Measurements from ENCODE around the gene JAKMIP2.

Gene JAKMIP2

DNA sequence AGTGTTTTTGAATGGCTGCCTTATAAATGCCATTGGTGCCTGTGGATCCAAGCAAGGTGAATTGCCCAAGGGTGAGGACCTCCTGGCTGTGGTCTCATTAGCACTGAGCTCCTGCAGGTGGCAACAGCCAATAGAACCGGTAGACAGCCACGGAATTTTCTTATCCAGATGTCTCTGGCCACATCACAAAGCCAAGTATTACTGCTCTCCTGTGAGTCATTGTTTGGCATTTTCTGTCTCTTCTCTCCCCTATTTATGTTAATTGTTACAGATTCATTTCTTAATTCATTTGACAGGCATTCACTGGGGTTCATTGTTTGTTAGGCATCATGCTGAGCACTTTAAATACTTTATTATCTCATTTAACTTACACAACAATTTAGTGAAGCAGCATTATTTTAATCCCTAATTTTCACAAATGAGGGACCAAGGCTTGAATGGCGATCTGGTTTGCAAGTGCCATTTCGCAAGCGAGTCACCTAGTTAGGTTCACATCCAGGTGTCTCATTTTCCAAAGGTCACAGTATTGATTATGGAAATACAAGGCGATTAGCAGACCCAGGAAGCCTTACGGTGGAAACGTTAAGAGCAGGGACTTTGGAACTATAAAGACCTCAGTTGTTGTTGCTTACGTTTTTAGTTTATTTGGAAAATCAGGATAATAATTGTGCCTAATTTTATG, 214.5 kb downstream of the JAKMIP2 start:
- Histone ChIP-seq H3K36me3 (ENCODE audit: insufficient read depth, low read length) (peaks cover 33% of the 10 kb centered on the region), H3K9me3 (ENCODE audit: insufficient read depth, low read depth, low read length) (no peaks in the 10 kb centered on the region), H3K4me1 (ENCODE audit: insufficient read depth, low read length) (peaks cover 56% of the 10 kb centered on the region), H3K27me3 (ENCODE audit: insufficient read depth, low read length) (no peaks in the 10 kb centered on the region), H3K27ac (ENCODE audit: low read depth, low read length) (peak overlapping the region; percentile 94), H3K9ac (ENCODE audit: low read depth, low read length) (peak overlapping the region; percentile 55), H3K4me3 (ENCODE audit: low read length) (no peak overlapping the region)
- 8% methylated on average over 9 of the region's 9 CpGs for WGBS

DNA sequence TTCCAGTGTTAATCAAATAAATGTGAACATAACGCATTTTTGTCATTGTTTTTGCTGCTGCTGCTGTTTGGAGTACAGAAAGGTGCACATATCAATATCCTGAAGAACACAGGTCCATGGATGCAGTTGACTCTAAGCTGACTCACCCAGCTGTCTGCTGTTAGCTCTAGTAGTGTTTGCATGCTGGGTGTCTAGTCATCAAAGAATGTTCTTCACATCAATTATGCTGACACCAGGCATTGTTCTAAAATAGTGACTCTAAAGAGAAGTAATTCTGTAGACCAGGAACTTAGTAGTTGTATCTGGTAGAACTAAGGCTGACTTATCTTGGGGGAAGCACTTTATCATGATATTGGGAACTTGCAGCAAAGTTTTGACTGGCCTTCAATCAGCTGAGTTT, 217.0 kb downstream of the JAKMIP2 start:
- WGBS: 96% methylated on average over 1 of the region's 1 CpG
- Histone ChIP-seq H3K27me3 (ENCODE audit: insufficient read depth, low read length) (no peaks in the 10 kb centered on the region), H3K36me3 (ENCODE audit: insufficient read depth, low read length) (peaks cover 42% of the 10 kb centered on the region), H3K4me1 (ENCODE audit: insufficient read depth, low read length) (peaks cover 63% of the 10 kb centered on the region), H3K4me3 (ENCODE audit: low read length) (no peak overlapping the region), H3K27ac (ENCODE audit: low read depth, low read length) (peak overlapping the region; percentile 55; the same call in 1 of the 2 replicates), H3K9ac (ENCODE audit: low read depth, low read length) (no peak overlapping the region), H3K9me3 (ENCODE audit: insufficient read depth, low read depth, low read length) (no peaks in the 10 kb centered on the region)

DNA sequence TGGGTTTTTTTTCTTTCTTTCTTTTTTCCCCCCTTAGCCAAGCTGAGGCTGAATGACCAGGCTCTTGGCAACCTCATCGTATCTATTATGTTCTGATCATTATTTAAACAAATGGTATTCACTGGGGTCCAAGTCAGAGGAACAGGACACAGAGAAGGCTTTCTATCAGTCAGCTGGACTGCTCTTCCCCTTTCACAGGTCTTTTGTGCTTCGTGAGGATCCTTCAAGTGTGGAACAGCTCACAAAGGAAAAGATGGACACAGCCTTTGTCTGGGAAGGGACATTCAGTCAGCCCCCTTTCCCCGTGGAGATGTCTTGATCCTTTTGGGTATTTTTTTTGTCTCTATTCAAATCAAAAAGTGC, 218.4 kb downstream of the JAKMIP2 start:
- Histone ChIP-seq H3K4me3 (ENCODE audit: low read length) (no peak overlapping the region), H3K27me3 (ENCODE audit: insufficient read depth, low read length) (no peaks in the 10 kb centered on the region), H3K27ac (ENCODE audit: low read depth, low read length) (no peak overlapping the region), H3K9me3 (ENCODE audit: insufficient read depth, low read depth, low read length) (no peaks in the 10 kb centered on the region), H3K9ac (ENCODE audit: low read depth, low read length) (no peak overlapping the region), H3K36me3 (ENCODE audit: insufficient read depth, low read length) (peaks cover 37% of the 10 kb centered on the region), H3K4me1 (ENCODE audit: insufficient read depth, low read length) (peaks cover 64% of the 10 kb centered on the region)
- 85% methylated on average over 2 of the region's 3 CpGs for WGBS

DNA sequence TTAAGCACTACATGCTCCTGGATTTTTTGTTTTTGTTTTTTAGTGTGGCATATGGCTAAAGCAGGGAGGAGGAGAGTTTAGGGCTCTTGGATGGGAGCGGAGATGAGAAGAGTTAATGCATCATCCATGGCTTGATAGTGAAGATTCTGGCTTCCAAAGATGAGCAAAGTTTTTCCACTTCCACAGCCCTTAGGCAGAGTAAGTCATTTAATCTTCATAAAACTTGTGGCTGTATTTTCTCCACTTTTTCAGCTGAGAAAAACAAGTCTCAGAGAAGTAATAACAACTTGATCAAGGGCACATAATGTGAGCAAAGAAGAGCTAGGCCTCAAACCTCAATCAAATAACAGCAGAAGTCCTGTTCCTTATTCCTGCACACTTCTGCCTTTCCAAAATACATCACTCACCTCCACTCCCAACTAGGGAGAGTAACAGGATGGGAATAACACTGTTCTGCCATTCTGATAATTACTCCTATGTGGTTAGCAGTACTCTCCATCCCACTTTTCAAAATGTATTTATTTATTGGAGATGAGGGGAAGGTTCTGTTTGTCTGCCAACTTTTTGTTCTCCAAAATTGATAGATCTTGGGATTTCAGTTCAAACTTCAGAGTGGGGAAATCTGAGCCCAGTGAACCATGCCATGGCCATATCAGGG, 218.9 kb downstream of the JAKMIP2 start:
- peaks cover 37% of the 10 kb centered on the region for H3K36me3 ChIP-seq (ENCODE audit: insufficient read depth, low read length)
- no peaks in the 10 kb centered on the region for H3K9me3 ChIP-seq (ENCODE audit: insufficient read depth, low read depth, low read length)
- no peaks in the 10 kb centered on the region for H3K27me3 ChIP-seq (ENCODE audit: insufficient read depth, low read length)
- H3K4me1 ChIP-seq (ENCODE audit: insufficient read depth, low read length): peaks cover 64% of the 10 kb centered on the region
- 92% methylated on average over 1 of the region's 1 CpG for WGBS
- H3K27ac ChIP-seq (ENCODE audit: low read depth, low read length): no peak overlapping the region
- no peak overlapping the region for H3K9ac ChIP-seq (ENCODE audit: low read depth, low read length)
- no peak overlapping the region for H3K4me3 ChIP-seq (ENCODE audit: low read length)

- Histone ChIP-seq H3K27ac (ENCODE audit: low read depth, low read length) (peak overlapping the region; percentile 84), H3K9ac (ENCODE audit: low read depth, low read length) (peak overlapping the region; percentile 75), H3K9me3 (ENCODE audit: insufficient read depth, low read depth, low read length) (no peaks in the 10 kb centered on the region), H3K36me3 (ENCODE audit: insufficient read depth, low read length) (peaks cover 37% of the 10 kb centered on the region), H3K27me3 (ENCODE audit: insufficient read depth, low read length) (no peaks in the 10 kb centered on the region), H3K4me3 (ENCODE audit: low read length) (peak overlapping the region; percentile 61), H3K4me1 (ENCODE audit: insufficient read depth, low read length) (peaks cover 59% of the 10 kb centered on the region)
- WGBS: no CpG with 5 or more reads among the region's 2 CpGs
Measured at GRCh38 chr5:147561435-147561834, 221.1 kb downstream of the JAKMIP2 start.

DNA sequence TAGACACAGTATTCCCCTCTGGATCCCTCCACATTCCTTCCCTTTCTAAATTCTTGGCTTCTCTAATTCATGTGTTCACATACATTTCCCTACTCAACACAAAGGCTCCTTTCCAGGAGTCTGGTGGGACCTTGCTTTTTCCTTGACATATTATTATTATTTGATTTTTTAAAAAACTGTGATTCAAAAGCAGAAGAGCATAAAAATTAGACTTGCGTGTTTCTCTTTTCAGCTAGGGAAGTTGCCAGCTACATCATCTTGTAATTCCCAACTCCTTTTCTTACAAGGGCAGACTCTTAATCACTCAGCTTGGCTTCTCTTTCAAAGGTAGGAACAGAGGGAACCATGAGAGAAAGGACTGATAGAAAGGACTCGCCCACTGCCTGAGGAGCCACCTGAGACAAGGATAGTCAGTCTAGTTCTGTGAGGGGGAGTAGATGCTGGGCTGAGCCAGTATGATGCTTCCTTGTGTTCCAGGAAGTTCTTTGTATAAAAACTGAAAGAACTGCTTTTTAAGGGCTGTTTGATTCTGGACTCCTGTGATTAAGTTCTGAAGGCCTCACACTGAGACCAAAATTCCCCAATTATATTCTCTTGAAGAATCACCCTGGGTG, 221.7 kb downstream of the JAKMIP2 start:
- H3K4me1 ChIP-seq (ENCODE audit: insufficient read depth, low read length): peaks cover 56% of the 10 kb centered on the region
- peaks cover 35% of the 10 kb centered on the region for H3K36me3 ChIP-seq (ENCODE audit: insufficient read depth, low read length)
- peak overlapping the region; percentile 75 for H3K9ac ChIP-seq (ENCODE audit: low read depth, low read length)
- peak overlapping the region; percentile 84 for H3K27ac ChIP-seq (ENCODE audit: low read depth, low read length)
- H3K4me3 ChIP-seq (ENCODE audit: low read length): peak overlapping the region; percentile 61
- no peaks in the 10 kb centered on the region for H3K27me3 ChIP-seq (ENCODE audit: insufficient read depth, low read length)
- 26% methylated on average over 2 of the region's 2 CpGs for WGBS
- no peaks in the 10 kb centered on the region for H3K9me3 ChIP-seq (ENCODE audit: insufficient read depth, low read depth, low read length)

GRCh38 chr5:147559749-147560148, 222.8 kb downstream of the JAKMIP2 start:
- Histone ChIP-seq H3K4me3 (ENCODE audit: low read length) (peak overlapping the region; percentile 61), H3K27me3 (ENCODE audit: insufficient read depth, low read length) (no peaks in the 10 kb centered on the region), H3K9ac (ENCODE audit: low read depth, low read length) (peak overlapping the region; percentile 75), H3K4me1 (ENCODE audit: insufficient read depth, low read length) (peaks cover 50% of the 10 kb centered on the region), H3K27ac (ENCODE audit: low read depth, low read length) (peak overlapping the region; percentile 84), H3K36me3 (ENCODE audit: insufficient read depth, low read length) (peaks cover 27% of the 10 kb centered on the region), H3K9me3 (ENCODE audit: insufficient read depth, low read depth, low read length) (no peaks in the 10 kb centered on the region)
- WGBS: 17% methylated on average over 2 of the region's 2 CpGs

- Histone ChIP-seq H3K27me3 (ENCODE audit: insufficient read depth, low read length) (no peaks in the 10 kb centered on the region), H3K9ac (ENCODE audit: low read depth, low read length) (no peak overlapping the region), H3K4me1 (ENCODE audit: insufficient read depth, low read length) (peaks cover 52% of the 10 kb centered on the region), H3K36me3 (ENCODE audit: insufficient read depth, low read length) (peaks cover 18% of the 10 kb centered on the region), H3K9me3 (ENCODE audit: insufficient read depth, low read depth, low read length) (no peaks in the 10 kb centered on the region), H3K27ac (ENCODE audit: low read depth, low read length) (no peak overlapping the region; the same call in 1 of the 2 replicates), H3K4me3 (ENCODE audit: low read length) (no peak overlapping the region)
- WGBS: 54% methylated on average over 2 of the region's 2 CpGs
Measured at GRCh38 chr5:147558826-147559225, 223.7 kb downstream of the JAKMIP2 start.

GRCh38 chr5:147557876-147558745, 224.4 kb downstream of the JAKMIP2 start:
- WGBS: 92% methylated on average over 7 of the region's 8 CpGs
- Histone ChIP-seq H3K4me3 (ENCODE audit: low read length) (no peak overlapping the region), H3K27ac (ENCODE audit: low read depth, low read length) (no peak overlapping the region; the same call in 1 of the 2 replicates), H3K36me3 (ENCODE audit: insufficient read depth, low read length) (peaks cover 11% of the 10 kb centered on the region), H3K9me3 (ENCODE audit: insufficient read depth, low read depth, low read length) (no peaks in the 10 kb centered on the region), H3K27me3 (ENCODE audit: insufficient read depth, low read length) (no peaks in the 10 kb centered on the region), H3K9ac (ENCODE audit: low read depth, low read length) (no peak overlapping the region; the same call in 1 of the 2 replicates), H3K4me1 (ENCODE audit: insufficient read depth, low read length) (peaks cover 52% of the 10 kb centered on the region)

- Histone ChIP-seq H3K4me1 (ENCODE audit: insufficient read depth, low read length) (peaks cover 30% of the 10 kb centered on the region), H3K27ac (ENCODE audit: low read depth, low read length) (no peak overlapping the region), H3K9me3 (ENCODE audit: insufficient read depth, low read depth, low read length) (no peaks in the 10 kb centered on the region), H3K27me3 (ENCODE audit: insufficient read depth, low read length) (no peaks in the 10 kb centered on the region), H3K36me3 (ENCODE audit: insufficient read depth, low read length) (no peaks in the 10 kb centered on the region), H3K4me3 (ENCODE audit: low read length) (no peak overlapping the region), H3K9ac (ENCODE audit: low read depth, low read length) (no peak overlapping the region)
- WGBS: 94% methylated on average over 6 of the region's 7 CpGs
Measured at GRCh38 chr5:147555176-147555575, 227.4 kb downstream of the JAKMIP2 start.
